CD4-positive, alpha-beta T cell treated with Interleukin-6 for 4 hours (primary cell): ENCODE results near the gene SLC6A19.

Experiments used
- DNase-seq: peaks from one replicate; pipeline ENCODE4 v3.0.0-alpha.2; 2020; ENCODE audit warnings: mixed read lengths

The SLC6A19 gene

GRCh38 chr5:1166370-1166769 is 35.0 kb upstream of the SLC6A19 start:
- DNase-seq = no peak

GRCh38 chr5:1167361-1167727 is 34.1 kb upstream of the SLC6A19 start:
- DNase-seq = no peak

- DNase-seq = peak; percentile 80
Measured at GRCh38 chr5:1167728-1168709, 33.4 kb upstream of the SLC6A19 start.

DNA sequence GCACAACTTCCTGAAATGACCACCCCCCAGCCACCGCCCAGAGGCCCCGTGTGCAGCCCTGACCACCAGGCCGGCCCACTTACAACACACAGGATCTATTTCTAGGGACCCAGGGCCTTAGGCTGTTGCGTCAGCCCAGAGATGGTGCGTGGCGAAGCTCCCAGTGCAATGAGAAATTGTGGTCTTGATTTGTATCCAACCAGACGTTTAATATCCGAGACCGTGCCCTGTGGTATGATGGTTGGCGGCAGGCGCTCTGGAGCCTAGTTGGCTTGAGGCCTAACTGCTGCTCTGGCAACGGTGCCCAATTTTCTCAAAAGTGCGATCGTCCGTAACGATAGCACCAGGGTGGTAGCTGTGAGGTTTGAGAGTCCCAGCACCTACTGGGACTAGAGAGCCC is 32.6 kb upstream of the SLC6A19 start:
- DNase-seq = no peak

DNA sequence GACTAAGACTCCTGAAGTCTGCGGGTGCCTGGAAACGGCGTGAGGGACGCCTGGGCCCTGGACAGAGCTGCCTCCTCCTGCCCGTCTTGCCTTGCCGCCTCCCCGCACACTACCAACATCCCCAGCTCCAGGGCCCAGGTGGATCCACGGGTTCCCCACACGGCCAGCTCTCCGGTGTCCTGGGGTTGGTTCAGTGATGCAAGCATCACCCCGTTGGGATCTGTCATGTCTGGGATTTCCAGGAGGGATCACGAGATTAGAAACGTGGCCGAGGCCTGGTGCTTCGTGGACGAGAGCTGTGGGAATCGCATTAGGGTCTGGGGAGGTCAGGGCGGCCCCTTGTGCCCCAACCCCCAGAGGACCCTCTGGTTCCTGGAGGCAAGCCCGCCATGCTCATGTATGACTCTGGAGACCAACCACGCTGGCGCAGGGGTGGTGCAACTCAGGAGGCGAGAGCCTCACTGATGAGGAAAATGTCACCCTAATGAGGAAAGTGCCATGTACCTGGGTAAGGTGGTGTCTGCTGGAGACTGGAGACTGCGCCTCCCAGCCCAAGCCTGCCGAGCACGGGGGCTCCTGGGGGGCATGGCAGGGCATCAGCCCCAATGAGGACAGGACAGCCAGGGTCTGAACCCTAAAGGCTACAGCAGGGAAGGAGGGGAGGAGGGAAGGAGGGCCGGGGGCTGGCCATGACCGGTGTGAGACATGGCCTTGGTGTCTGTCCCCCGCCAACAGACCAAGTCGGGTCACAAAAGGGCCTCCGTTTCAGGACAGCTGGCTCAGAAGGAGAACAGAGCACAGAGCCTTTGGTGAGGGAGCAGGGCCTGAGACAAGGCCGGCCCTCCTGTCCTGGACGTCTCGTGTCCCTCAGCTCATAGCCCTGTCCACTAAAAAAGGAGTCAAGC is 31.9 kb upstream of the SLC6A19 start:
- no peak for DNase-seq

GRCh38 chr5:1171340-1171941 is 30.0 kb upstream of the SLC6A19 start:
- no peak for DNase-seq

- DNase-seq = no peak
Measured at GRCh38 chr5:1172007-1172581, 29.3 kb upstream of the SLC6A19 start.

DNA sequence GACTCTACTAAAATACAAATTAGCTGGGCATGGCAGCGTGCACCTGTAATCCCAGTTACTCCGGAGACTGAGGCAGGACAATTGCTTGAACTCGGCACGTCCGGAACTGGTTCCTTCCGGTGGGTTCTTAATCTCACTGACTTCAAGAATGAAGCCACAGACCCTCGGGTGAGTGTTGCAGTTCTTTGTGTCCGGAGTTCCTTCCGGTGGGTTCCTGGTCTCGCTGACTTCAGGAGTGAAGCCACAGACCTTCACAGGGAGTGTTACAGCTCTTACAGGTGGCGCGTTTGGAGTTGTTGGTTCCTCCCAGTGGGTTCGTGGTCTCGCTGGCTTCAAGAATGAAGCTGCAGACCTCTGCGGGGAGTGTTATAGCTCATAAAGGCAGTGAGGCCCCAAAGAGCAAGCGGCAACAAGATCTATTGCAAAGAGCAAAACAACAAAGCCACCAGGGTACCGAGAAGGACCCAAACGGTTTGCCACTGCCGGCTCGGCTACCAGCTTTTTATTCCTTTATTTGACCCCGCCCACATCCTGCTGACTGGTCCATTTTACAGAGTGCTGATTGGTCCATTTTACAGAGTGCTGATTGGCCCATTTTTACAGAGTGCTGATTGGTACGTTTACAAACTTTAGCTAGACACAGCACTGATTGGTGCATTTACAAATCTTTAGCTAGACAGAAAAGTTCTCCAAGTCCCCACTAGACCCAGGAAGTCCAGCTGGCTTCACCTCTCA is 28.6 kb upstream of the SLC6A19 start:
- no peak for DNase-seq

- no peak for DNase-seq
Measured at GRCh38 chr5:1173485-1174070, 27.8 kb upstream of the SLC6A19 start.

DNA sequence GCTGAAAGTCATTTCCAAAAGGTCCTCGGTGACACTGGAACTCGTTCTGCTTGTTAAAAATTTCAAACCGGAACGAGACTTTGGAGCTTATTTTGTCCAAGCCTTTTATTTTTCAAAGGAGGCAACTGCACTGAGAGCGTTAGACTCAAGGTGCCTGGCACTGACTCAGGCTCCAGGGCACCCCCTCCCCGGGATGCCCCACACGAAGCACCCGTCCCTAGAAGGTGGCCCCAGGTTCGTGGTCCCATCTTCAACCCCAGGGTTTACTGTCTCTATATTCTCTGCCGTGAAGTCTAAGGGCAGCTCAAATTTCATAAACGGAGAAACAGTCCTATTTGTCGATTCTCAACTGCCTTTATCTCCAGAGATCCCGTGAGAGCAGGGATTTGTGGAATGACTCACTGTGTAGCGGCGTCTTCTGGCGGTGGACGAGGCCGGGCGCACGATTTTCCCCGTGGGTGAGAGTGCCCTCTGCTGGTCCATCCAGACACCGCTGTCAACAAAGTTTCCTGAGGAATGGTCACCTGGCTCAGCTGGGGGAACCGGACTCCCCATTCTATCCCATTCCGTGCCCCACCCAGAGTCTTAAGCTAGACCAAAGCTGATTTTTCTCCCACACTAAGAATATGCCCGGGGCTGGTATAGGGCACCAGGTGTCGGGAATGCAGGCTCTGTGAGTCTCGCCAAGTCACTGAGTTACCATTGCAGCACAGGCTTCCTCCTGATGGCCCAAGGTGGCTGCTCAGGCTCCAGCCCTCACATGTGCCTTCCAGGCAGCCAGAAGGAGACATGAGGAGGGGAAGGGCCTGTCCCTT is 27.1 kb upstream of the SLC6A19 start:
- DNase-seq = peak; percentile 53

- no peak for DNase-seq
Measured at GRCh38 chr5:1175015-1175414, 26.4 kb upstream of the SLC6A19 start.

GRCh38 chr5:1175801-1176472 is 25.5 kb upstream of the SLC6A19 start:
- DNase-seq = no peak

DNA sequence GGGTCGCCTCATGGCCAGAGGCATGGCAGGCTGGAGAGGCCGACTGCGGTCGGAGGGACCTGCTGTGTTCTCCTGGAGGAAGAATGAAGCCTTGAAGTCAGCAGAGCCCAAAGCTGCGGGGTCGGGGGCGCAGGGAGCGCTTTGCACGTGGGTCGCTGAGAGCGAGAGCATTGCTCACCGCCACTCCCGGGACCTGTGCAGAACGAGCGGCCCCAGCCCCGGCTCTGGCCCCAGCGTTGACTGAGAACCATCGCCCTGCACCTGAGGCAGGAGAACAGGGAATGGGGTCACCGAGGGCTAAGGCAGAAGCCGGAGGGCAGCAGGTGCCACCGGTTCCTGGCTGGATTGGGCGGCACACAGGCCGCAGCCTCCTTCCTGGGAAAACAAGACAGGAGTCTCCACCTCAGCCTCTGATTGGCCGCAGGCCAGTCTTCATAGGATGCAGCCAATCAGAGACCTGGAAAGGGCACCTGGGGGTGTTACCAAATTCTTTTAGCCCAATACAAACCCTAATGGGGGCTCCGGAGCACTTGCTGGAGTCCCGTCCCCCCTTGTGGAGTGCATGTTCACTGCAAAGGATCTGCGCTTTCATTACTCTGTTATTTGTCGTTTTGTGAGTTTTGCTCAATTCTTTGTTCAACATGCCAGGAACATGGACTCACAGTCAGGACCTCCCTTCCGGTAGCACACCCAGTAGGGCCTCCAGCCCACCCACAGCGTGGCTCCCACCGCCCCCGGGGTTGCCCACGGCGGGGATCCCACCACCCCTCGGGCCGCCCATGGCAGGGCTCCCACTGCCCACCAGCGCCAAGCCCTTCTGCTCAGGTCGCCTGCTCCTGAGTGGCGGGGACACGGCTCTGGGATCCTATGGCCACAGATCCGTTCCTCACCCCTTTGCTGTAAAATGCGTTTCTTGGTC is 24.7 kb upstream of the SLC6A19 start:
- no peak for DNase-seq

DNA sequence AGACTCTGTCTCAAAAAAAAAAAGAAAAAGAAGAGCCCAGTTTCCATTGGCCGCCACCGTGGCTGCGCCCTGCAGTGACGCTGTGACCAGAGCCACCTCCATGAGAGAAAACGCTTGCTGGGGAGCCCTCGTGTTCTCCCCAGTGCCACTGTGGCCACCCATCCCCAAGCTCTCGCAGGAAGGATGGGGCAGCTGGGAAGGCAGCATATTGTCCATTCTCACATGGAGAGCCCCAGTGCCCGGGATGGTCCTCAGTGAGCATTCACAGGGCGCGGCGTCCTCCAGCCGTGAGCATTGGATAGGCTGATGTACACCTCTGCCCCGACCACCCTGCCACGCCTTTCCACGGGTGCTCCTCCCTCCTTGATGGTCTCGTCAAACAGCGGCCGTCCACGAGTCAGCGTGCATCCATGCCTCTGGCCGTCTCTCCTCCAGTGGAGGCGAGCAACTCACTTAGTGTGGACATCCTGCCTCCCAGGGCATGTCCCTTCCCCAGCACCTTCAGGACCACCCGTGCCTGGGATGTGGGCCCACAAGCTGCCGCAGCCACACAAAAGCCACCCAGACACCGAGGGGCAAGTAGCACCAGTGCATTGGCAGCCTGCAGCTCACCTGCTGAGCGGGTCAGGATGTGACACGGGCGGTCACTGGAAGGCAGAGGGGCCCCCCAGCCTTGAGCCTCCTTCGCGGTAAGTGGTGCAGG is 23.4 kb upstream of the SLC6A19 start:
- no peak for DNase-seq

- DNase-seq = no peak
Measured at GRCh38 chr5:1178529-1179382, 22.6 kb upstream of the SLC6A19 start.

- no peak for DNase-seq
Measured at GRCh38 chr5:1179383-1179715, 22.0 kb upstream of the SLC6A19 start.

DNA sequence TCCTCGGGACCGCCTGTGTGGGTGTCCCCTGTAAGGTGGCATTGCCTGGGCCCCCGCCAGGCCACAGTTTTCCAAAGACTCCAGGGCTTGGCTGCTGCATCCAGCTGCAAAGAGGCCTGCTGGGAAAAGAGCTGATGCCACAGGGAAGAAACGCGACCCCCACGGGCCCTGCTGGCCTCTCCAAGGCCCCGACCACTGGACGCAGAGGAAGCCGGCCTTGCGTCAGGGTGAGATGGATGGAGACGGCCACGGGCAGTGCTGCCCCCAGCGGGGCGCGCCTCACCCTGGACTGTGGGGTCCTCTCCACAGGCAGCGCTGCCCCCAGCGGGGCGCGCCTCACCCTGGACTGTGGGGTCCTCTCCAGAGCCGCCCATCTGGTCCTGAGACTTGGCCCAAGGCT is 21.3 kb upstream of the SLC6A19 start:
- no peak for DNase-seq

- DNase-seq = no peak
Measured at GRCh38 chr5:1180841-1181271, 20.5 kb upstream of the SLC6A19 start.
